CD4-positive, alpha-beta T cell treated with Interferon gamma for 1 hour (primary cell): ENCODE results near the gene USP40.

Source experiments
- DNase-seq: peaks from one replicate; pipeline ENCODE4 v3.0.0-alpha.2; 2020

Gene USP40

DNA sequence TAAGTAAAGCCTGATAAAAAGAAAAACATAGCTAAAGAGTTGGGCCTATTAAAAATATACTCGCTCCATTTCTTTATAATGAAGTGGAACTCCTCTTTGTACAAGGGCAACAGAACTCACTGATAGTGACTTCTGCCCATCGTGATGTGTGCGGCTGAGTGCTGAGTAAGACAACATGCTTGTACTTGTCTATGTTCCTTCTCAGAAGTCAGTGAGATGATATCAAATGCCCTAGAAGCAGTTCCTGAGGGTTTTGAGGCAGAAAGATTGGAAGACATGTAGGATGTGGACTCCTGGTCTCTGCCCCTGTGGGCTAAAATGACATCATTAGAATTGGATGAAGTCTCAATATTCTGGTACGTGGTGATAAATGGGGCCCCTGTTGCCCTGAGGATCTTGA is 73.8 kb downstream of the USP40 start:
- no peak for DNase-seq

DNA sequence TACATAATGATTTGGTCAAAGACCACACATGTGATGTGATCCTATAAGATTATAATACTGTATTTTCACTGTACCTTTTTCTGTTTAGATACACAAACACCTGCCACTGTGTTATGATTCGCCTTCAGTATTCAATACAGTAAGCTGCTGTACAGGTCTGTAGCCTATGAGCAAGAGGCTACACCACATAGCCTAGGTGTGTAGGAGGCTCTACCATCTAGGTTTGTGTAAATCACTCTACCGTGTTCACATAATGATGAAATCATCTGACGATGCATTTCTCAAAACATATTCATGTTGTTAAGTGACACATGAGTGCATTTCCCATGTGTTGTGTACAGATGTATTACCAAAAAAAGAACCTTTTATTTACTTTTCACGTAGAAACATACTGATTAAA is 74.5 kb downstream of the USP40 start:
- DNase-seq = no peak

DNA sequence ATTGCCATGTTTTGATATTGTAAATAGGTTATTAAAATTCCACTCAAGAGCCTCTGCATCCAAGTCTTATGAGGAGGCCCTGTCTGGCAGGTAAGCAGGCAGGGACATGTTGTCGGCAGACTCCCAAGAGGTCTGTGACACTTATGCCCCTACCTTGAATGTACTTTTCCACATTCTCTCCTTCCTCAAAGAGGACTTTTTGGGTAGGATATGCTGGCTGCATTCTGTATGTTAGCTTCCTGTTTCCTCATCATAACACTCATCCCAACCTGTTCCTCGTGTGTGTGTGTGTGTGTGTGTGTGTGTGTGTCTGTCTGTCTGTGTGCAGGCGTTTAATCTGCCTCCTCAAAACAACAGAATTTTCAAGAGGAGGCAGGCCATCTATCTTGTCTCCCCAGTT is 75.3 kb downstream of the USP40 start:
- no peak for DNase-seq

DNA sequence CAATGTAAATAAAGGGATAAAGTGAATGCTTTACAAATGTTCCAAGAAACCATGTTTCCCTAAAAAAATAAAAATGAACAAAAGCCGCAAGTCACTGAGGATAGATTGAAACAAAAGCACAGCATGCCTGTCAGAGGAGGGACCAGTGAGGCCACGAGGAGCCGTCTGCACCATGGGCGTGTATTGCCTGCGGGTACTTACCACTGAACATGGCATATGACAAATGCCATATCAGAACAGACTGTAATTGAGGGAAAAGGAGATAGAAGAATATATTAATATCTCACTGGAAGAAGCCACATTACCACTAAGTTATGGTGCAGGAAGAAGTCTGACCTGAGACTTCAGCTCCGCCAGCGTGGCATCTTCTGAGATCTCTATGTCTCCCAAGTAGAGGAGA is 75.8 kb downstream of the USP40 start:
- DNase-seq = no peak

DNA sequence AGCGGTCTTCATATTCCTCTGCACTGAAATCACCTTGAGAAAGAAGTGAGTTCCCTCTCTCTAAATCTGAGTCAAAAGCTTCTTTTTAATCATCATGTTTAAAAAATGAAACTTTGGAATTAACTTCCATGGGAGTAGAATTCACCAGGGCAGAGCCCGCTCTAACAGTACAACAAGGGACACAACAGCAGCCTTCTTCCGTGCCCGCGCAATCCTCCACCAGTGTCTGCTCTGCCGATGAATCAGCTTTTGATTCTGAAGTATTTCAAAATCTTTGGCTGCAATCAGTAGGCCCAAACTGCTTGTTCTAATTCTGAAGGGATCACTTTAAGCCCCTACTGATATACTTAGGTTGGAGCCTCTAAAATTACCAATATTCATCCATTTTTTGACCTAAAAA is 76.9 kb downstream of the USP40 start:
- no peak for DNase-seq

DNA sequence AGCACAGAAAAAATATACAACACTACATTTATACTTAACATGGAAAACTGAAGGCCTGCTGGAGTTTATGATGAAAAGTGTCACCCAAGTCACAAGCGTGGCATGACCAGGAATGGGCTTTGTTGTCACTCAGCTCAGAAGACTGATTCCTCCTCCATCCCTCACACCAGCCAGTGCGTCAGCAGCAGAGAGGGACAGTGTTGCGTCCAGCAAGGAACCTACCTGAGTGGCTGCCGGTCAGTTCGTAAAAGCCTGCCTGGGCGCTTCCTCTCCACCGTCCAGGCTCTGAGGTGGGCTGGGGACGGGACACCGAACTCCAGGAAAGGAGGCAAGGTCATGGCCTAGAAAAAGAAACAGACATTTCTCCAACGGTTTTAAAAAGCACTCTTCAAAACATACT is 77.4 kb downstream of the USP40 start:
- no peak for DNase-seq

DNA sequence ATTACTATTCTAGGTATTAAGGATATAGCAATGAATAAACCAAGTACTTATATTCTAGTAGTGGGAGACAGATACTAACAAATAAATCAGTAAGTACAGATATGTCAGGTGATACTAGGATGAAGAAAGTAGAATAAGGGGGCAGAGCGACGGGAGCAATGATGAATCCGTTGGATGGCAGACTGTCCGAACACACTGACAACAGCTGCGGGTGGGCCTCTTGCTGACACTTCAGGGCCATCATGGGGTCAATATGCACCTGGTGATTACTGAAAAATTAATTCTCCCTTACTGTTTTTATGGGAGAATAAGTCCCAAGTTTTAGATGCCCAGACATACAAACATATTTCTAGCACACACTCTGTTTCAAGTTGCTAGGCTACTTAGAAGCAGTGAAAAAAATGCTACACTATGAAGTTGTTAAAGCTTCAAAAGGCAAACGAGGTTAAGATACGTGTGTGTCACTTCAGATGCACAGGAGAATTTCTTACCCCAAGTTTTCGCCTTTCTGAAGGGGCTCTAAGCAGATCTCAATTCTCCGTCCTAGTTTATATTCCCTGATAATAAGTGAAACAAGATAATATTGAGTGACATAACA is 78.7 kb downstream of the USP40 start:
- DNase-seq = no peak

DNA sequence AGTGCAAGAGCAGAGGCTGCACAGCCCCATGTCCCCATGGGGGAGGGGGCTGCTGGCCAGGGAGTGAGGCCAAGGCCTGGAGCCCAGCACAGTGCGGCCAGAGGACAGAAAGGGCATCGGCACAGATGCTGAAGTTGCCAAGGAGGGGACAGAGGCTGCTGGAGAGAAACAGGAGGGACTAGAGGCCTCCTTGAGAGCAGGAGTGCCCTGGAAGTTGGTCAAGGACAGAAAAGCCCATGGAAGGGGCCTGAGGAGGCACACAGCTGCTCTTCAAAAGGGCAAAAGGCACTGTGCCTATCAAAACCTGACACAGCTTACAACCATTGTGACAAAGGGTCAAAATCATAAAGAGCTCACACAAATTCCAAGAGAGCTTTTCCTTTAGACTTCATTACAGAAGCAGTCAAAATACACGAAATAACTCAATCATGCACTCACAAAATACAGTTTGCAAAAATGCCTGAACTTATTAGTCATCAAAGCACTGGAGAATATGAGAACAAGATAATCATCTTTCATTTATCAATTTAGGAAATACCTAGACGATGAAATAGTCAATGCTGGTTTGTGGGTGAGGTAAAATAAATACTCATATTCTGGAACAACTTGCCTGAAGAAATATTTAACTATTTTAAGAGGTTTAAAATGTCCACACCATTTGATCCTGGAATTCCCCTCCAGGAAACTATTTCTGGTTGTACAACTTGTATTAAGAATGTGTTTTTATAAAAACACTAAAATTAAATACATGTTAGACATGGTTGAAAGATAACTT is 79.6 kb downstream of the USP40 start:
- DNase-seq = no peak

DNA sequence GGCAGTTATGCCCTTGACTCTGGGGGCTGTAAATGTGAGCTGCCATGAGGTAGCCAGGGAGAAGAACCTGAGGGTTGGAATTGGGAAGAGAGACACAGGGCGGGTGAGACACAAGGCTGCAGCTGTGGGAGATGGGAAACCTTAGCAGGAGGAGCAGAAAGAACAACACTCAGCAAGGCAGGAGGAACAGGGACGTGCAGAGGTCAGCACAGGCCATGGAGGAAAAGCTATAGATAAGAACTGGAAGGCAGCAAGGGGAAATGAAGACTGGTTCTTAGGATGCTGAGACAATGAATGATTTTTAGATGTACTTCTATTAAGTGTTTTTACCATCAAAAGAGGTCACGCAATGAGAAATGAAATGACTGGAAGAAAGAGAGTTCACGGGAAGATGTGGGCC is 80.2 kb downstream of the USP40 start:
- no peak for DNase-seq

DNA sequence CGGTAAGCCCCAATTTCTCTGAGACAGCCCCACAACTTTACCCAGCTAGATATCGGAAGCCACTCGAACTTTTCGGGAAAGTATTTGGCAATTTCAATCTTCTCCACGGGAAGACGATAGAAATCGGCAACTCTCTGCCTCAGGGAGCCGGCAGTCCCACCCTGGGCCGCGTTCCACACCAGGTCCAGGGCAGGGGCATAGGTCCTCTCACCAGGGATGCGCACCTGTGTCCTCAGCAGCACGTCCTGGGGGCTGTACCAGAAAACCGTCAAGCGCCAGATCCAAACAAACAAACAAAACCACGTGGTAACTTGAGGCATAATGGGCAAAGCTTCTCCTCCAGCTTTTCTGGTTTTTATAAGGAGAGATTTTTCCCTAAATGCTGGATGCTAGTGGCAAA is 80.9 kb downstream of the USP40 start:
- DNase-seq = no peak

DNA sequence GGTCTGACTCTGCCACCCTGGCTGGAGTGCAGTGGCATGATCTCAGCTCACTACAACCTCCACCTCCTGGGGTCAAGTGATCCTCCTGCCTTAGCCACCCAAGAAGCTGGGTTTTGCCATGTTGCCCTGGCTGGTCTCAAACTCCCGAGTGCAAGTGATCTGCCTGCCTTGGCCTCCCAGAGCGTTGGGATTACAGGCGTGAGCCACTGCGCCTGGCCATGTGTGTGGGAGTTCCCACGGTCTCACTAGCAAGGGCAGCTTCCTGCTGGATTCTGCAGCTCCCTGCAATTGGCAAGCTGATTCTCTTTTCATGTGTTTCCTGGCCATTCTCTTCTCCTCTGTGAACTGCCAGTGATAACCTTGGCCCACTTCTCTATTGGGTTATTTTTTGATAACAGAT is 84.0 kb downstream of the USP40 start:
- no peak for DNase-seq

DNA sequence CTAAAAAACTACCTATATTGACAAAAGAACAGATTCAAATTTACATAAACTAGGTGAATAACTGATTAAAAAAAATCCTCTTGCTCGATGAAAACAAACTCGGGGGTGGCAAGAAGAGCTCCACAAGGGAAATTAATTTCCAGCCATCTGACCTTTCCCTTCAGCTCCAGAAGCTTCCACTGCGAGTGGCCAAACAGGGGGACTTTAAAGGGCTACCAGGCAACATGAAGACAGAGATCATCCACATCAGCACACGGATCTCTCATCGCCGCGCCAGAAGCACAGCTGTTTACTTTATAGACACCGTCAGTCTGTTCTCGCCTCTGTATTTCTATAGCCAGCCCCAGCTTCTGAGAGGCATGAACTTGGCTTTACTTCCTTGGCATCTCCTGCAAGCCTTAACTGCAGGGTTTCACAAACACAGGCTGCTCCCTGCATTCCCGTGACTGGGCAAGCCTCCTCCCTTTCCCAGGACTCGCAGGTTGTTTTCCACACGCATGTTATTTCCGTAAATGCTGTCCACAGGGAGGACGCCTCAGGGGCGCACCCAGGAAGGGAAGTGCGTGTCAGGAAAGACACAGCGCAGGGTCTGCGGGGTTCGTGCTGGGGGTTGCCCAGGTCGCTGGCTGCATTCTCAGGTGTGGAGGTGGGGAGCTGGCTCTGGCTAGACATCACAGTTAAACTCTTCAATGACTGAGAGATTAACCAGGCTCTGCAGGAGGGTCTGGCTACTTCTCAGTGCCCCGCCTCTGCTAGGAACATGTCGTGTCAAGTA is 85.0 kb downstream of the USP40 start:
- DNase-seq = no peak

DNA sequence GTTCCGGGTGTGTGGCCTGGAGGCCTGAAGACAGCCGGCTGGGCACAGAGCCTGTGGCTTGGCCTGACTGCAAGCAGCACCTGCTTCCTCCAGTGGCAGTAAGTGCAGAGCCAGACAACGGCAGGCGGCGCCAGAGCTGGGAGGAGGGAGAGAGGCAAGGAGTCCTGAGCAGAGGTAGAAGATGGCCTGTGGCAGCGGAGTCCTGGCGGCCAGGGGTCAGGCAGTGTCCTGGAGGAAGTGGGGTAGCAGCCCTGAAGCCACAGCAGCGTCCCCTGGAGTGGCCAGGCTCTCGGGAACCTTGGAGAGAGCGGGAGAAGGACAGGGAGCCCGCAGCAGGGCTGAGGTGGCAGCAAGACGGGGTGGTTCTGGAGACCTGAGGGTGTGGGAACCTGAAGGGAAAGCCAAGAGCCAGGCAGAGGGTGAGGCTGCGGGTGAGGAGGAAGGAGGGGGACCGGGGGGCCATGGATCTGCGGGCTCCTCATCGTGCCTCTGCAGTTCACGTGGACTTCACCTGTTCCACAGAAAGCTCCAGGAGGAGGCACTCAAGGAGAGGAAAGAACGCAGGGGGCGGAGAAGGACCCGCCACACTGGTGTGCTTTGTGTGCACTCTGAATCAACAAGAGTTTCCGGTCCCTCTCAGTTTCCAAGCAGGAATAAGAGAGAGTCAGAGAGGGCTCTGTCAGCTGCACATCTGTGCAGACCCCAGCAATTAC is 85.9 kb downstream of the USP40 start:
- no peak for DNase-seq

DNA sequence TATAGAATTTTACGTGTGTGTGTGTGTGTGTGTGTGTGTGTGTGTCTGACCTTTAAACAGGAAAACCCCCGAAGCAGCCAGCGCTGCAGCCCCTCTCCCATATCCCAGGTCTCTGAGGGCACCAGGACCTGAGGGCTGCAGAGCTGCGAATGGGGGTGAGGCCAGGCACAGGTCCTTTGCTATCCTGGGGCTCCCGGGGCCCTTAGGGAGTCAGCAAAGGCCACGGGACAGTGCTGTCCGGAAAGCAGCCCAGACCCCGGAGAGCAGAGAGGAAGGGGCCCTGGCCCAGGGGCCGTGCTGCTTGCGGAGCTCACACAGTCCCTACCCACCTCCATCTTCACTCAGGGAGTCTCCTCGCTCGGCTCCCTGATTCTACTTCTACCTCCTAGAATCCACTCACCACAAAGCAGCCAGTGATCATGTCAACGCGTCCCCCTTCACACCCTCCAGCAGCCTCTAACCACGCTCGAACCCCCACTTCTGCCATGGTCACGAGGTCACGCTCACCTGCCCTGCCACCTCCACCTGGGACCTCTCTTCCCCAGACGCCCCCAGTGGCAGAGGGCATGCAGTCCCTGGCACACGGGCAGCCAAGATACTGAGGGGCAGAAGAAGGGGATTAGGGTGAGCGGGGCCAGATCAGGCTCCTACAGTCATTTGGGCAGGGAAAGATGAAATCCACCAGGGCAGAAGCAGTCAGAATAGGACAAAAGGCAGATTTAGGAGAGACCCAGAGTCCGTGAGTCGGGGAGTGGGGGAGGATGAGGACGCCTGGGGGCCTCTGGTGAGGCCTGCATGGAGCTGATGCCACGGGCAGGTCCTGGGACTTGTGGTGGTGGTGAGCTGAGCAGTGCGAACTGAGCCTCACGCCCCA is 86.7 kb downstream of the USP40 start:
- DNase-seq = no peak

DNA sequence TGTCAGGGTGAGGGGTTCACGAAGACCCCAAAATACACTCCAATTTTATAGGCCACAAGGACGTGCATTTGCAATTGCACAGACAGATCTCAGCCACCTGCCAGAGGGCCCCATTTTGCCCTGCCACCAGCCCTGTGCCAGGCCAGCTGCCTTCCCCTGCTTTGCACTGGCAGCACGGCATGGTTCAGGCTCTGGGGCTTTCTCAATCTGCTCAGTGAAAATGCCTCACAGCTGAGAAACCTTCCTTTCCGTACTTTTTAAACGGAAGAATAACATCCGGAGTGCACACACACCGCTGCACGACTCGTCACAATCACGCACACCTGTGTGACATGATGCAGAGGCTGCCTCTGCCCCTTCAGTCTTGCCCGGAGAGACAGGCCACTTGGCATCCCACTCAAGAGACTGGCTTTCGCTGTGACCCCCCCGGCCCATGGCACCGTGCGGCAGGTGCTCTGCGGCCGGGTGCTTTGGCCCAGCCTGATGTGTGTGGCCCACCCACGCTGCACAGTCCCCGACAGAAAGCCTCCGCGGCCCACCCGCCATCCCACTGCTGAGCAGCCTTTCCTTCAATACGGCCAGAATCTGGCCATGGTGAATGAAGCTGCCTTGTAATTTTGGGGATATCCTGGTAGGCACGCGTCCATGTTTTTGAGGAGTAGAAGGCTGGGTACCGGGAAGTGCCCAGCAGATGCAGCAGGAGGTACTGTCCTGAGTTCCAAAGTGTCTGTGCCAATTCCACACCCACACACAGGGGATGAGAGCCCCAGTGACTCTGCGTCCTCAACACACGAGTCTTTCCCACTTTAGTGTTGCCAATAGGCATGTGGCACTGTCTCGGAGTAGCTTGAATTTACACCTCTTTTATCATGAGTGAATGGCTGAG is 88.8 kb downstream of the USP40 start:
- no peak for DNase-seq

DNA sequence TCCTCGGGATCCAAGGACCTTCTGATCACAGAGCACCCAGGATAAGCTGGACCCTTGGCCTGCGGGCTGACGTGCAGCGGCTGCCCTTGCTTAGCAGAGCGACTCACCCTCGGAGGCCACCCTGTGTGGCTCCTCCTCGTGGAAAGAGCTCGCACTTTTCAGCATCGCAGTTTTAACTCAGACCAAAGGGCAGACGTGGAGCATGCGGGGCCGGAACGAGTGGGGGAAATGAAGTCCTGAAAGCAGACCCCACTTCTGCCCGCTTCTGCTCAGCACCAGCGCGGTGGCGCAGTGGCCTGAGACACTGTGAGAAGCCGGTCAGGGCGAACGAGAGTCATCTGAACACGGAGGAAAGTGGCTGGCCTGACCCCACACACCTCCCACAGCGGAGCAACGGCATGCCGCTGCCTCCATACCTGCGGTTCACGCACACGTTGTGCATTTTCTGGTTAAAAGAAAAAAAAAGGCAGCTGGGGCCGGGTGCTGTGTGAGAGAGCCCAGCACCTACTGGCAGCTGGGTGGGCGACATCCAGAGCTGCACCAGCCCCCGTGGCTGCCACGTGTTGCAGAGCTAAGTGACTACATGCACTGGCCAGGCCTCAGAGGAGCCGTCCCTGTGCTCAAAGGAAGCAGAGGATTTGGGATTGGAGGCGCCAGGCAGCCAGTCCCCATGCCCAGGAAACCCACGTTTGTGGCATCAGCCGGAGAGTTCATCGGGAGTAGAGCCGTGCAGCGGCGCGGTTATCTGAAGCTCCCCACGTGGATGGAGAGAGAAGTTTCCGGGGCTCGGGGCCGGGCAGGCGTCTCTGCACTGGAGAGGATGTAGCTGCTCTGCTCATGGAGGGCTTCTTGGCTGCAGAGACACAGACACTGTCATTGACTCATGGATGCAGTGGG is 89.7 kb downstream of the USP40 start:
- no peak for DNase-seq

DNA sequence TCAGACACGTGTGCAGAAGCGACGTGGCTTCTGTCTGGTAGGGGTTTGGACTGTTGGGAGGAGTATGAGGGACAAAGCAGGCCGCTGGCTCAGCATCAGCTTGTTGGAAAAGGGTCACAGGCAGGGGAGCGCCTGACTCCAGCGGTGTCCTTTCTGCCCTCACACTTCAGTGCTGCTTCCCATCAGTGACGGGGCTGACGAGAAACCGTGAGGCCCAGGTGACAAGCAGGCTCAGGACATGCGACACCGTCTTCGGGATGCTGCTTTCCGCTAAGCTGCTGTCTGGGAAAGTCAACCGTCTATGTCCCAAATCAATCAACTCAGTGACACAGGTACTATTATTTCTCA is 90.5 kb downstream of the USP40 start:
- DNase-seq = no peak

DNA sequence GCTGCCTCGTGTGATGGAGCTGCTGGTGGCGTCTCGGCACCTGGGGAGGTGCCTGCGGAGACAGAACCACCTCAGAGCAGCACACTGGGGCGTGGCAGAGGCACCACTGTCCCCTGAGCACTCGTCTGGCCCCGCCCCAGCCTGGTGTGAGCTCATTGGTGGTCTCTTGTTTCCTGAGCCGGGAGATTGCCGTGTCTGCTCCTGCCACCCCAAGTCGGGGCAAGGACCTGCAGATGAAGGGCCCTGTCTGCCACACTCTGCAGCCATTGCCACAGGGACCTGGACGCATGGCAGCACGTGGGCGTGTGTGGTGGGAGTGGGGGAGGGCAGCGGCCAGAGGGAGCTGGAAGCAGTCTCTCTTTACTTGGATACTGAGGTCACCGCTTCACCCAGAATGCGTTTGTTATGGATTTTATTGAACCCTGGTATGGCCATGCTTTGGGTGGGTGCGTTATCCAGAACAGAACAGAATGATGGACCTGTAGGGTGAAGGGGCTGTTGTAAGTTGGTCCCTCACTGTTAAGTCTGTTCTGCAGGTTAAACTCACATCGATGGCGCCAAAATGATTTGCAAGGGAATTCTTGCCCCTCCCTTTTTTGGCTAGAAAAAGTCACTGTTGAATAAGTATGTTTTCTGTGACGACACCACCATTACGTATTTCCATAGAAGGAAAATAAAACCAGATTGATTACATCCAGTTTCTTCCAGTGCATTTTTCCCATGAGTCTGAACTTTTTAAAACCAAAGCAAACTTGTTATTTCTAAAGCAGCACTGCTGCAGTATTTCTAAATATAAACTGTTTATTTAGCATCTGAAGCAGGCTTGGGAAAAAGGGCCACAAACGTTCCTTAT is 92.0 kb downstream of the USP40 start:
- DNase-seq = no peak

DNA sequence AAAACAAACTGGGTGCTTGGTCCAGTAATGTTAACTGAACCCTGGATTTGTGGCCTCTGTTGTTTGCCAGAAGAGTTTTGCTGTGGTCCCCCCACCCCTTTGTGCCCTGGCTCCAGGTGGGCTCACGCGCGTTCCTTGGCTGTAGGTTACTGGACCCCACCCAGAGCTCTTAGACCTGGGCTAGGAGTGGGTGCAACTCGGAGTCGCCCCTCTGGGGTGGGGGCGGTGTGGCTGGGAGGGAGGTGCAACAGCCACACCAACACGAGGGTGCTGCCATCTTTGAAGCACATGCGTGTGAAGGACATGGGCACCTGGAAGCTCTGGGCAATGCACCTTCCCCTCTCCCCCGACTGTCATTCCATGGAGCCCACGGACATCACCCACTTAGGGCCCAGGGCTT is 92.7 kb downstream of the USP40 start:
- no peak for DNase-seq

DNA sequence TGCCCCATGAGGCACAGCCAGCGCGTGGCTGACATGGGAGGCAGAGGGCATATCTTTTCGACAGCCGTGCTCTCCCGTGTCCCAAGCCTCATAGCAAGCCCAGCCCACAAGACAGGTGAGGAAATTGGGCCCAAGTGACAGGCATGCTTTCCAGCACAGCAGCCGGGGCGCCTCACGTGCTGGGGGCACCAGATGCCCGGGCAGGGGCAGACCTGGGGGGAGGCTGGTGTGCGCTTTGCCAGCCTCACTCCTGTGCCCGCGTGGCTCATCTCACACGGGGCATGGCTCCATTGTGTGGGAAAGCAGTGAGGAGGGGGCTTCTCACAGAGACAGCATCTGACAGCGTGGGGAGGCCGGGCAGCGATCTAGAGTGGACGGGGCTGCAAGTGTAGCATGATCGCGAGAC is 93.2 kb downstream of the USP40 start:
- DNase-seq = no peak
